CD14-positive monocyte (primary cell): ENCODE measurements around the gene MEPCE. TPM values are rescaled to one million over a fixed set of nuclear protein-coding genes. Genes with fewer than 3 reads are reported as not detected.

Experiments
- DNase-seq, 3 donors: peaks; one replicate each; pipeline ENCODE4 v3.0.0-alpha.2; 2011 to 2022
- H2AFZ ChIP-seq: 2 replicates; pipeline ENCODE4 v1.6.0; 2012; ENCODE audit warnings: mild to moderate bottlenecking, low read depth, low read length, inconsistent platforms; ENCODE audit not compliant: insufficient read depth, poor library complexity, severe bottlenecking
- H3K27ac ChIP-seq, 2 donors: 1 replicate in 1 of 2; 2 replicates in 1 of 2; pipeline ENCODE4 v1.5.1; 2012 to 2013; ENCODE audit warnings: low read length in 2 of 2, control low read depth in 1 of 2, inconsistent platforms in 1 of 2, low read depth in 1 of 2, mild to moderate bottlenecking in 1 of 2
- H3K27me3 ChIP-seq, 2 donors: one replicate each; pipeline versions ENCODE4 v1.6.0 to v1.6.1; 2011 to 2013; ENCODE audit warnings: low read length in 2 of 2; ENCODE audit not compliant: control insufficient read depth in 2 of 2, insufficient read depth in 2 of 2
- H3K36me3 ChIP-seq, 2 donors: replicated peaks in 1 of 2; 1 replicate in 1 of 2; 2 replicates in 1 of 2; pipeline versions ENCODE4 v1.5.1 to v1.6.1; 2012 to 2013; ENCODE audit warnings: low read length in 2 of 2, control low read depth in 1 of 2, inconsistent platforms in 1 of 2, mild to moderate bottlenecking in 1 of 2; ENCODE audit not compliant: insufficient read depth in 2 of 2, control insufficient read depth in 1 of 2
- H3K4me1 ChIP-seq, 2 donors: 1 replicate in 1 of 2; 2 replicates in 1 of 2; pipeline versions ENCODE4 v1.5.1 to v1.6.1; 2012 to 2013; ENCODE audit warnings: low read length in 2 of 2, control low read depth in 1 of 2, inconsistent platforms in 1 of 2, mild to moderate bottlenecking in 1 of 2, moderate library complexity in 1 of 2; ENCODE audit not compliant: insufficient read depth in 2 of 2, control insufficient read depth in 1 of 2
- H3K4me2 ChIP-seq: replicated peaks from 2 replicates; pipeline ENCODE3; 2012; ENCODE audit warnings: low read length, moderate library complexity, mild to moderate bottlenecking; ENCODE audit not compliant: poor library complexity, severe bottlenecking; ENCODE audit errors: extremely low read depth
- H3K4me3 ChIP-seq, 3 experiments: fragments of 200-600 bp in 1 of 3; sonication (generic) in 1 of 3; replicated peaks in 1 of 3; 1 replicate in 2 of 3; 2 replicates in 1 of 3; pipeline ENCODE4 v1.5.1; 2011 to 2013; ENCODE audit warnings: low read length in 3 of 3, mild to moderate bottlenecking in 3 of 3, control low read depth in 2 of 3, low read depth in 2 of 3, inconsistent platforms in 1 of 3, moderate library complexity in 1 of 3
- H3K79me2 ChIP-seq: 2 replicates; pipeline ENCODE4 v1.6.0; 2012; ENCODE audit warnings: mild to moderate bottlenecking, control low read depth, inconsistent platforms, low read length, moderate library complexity; ENCODE audit not compliant: insufficient read depth
- H3K9ac ChIP-seq: 2 replicates; pipeline ENCODE4 v1.6.0; 2017; ENCODE audit warnings: low read length, mild to moderate bottlenecking; ENCODE audit not compliant: insufficient read depth, poor library complexity, severe bottlenecking
- H3K9me3 ChIP-seq, 2 donors: replicated peaks in 1 of 2; 1 replicate in 1 of 2; 2 replicates in 1 of 2; pipeline versions ENCODE4 v1.5.1 to v1.6.1; 2012 to 2013; ENCODE audit warnings: low read length in 2 of 2, control low read depth in 1 of 2; ENCODE audit not compliant: control insufficient read depth in 1 of 2, insufficient read depth in 1 of 2
- H4K20me1 ChIP-seq: 2 replicates; pipeline ENCODE4 v1.6.0; 2012; ENCODE audit warnings: mild to moderate bottlenecking, low read length, control low read depth, moderate library complexity; ENCODE audit not compliant: insufficient read depth
- H3K27ac Mint-ChIP-seq, 7 donors: one replicate each; pipeline ENCODE4 v1.8.0; 2020; ENCODE audit warnings: mild to moderate bottlenecking in 7 of 7, mixed read lengths in 7 of 7, moderate library complexity in 6 of 7, inconsistent platforms in 2 of 7
- H3K27me3 Mint-ChIP-seq, 3 donors: one replicate each; pipeline ENCODE4 v1.8.0; 2021 to 2022; ENCODE audit warnings: low read depth in 3 of 3, mild to moderate bottlenecking in 3 of 3, mixed read lengths in 3 of 3, moderate library complexity in 3 of 3, inconsistent platforms in 1 of 3
- H3K36me3 Mint-ChIP-seq, 2 donors: one replicate each; pipeline ENCODE4 v1.8.0; 2020; ENCODE audit warnings: mixed read lengths in 2 of 2, inconsistent platforms in 1 of 2, mild to moderate bottlenecking in 1 of 2
- H3K4me1 Mint-ChIP-seq: one replicate; pipeline ENCODE4 v1.8.0; 2020; ENCODE audit warnings: mild to moderate bottlenecking, mixed read lengths
- H3K4me3 Mint-ChIP-seq, 2 donors: one replicate each; pipeline ENCODE4 v1.8.0; 2020; ENCODE audit warnings: mild to moderate bottlenecking in 2 of 2, mixed read lengths in 2 of 2, moderate library complexity in 1 of 2
- H3K9me3 Mint-ChIP-seq, 7 donors: one replicate each; pipeline ENCODE4 v1.8.0; 2020 to 2022; ENCODE audit warnings: mixed read lengths in 7 of 7, mild to moderate bottlenecking in 6 of 7, moderate library complexity in 6 of 7, inconsistent platforms in 2 of 7
- CTCF ChIP-seq: fragments of 200-600 bp; IDR thresholded peaks from one replicate; pipeline ENCODE4 v1.8.0; 2022; ENCODE audit warnings: antibody characterized with exemption, mild to moderate bottlenecking
- WGBS: methylation state at CpG from one replicate; pipeline ENCODE4 v1.1.5; 2013; ENCODE audit warnings: missing lambda C conversion rate; ENCODE audit not compliant: insufficient coverage; 5-methylcytosine and 5-hydroxymethylcytosine counted together
- intact Hi-C, 2 donors: fragments of 100-400 bp; cut with micrococcal nuclease; formaldehyde crosslinking; loops; one replicate each; pipeline versions ENCODE4 v1.15.0 to v1.15.1; 2023
- polyA plus RNA-seq, 3 donors: library from polyadenylated mRNA; depleted of rRNA in 1 of 3; unstranded in 2 of 3; stranded (reverse) in 1 of 3; fragments of 300-500 nt in 2 of 3; fragments of >200 nt in 1 of 3; fragmentation: Illumina TruSeq in 2 of 3; gene quantifications; 1 replicate in 2 of 3; 2 replicates in 1 of 3; pipeline ENCODE4 v1.2.3, GENCODE V29; 2012 to 2021

Gene MEPCE
- polyA plus RNA-seq, 3 donors = 2.9 to 43.2 (median 3.3) TPM

- no peak for TF ChIP-seq CTCF
- no CpG with 5 or more reads among the region's 6 CpGs for WGBS
- no peaks in the 10 kb centered on the region for H4K20me1 ChIP-seq
- H3K79me2 ChIP-seq = no peaks in the 10 kb centered on the region
- no peaks in the 10 kb centered on the region for H3K27me3 ChIP-seq
- Mint-ChIP-seq H3K36me3 (peaks cover 29 to 45% of the 10 kb centered on the region in 2 donors), H3K4me1 (peaks cover 8% of the 10 kb centered on the region), H3K9me3 (no peaks in the 10 kb centered on the region), H3K4me3 (no peak overlapping the region), H3K27ac (no peak overlapping the region), H3K27me3 (peaks cover 1 to 8% (median 6%) of the 10 kb centered on the region in 3 donors)
- no peaks in the 10 kb centered on the region for H3K4me1 ChIP-seq
- H3K4me2 ChIP-seq = no peak overlapping the region
- no peak overlapping the region for H3K27ac ChIP-seq
- H3K9ac ChIP-seq = no peak overlapping the region
- intact Hi-C loops = no loop called here
- H3K4me3 ChIP-seq = no peak overlapping the region
- H2AFZ ChIP-seq = no peak overlapping the region
- peaks cover 7 to 35% of the 10 kb centered on the region in 2 donors for H3K36me3 ChIP-seq
- no peaks in the 10 kb centered on the region for H3K9me3 ChIP-seq
- no peak for DNase-seq
These were observed 27.4 kb downstream of the MEPCE start for GRCh38 chr7:100457033-100457432.

GRCh38 chr7:100464210-100464660, 34.6 kb downstream of the MEPCE start, which contains the start of gene SPACDR:
Gene SPACDR, minus strand, starts transcription at chr7:100464260. Its CDS starts 235 bp downstream, at chr7:100464025.
- Histone ChIP-seq H3K4me3 (no peak within 1 kb of the TSS), H3K9me3 (no peaks in the 10 kb centered on the region), H3K79me2 (no peaks in the 10 kb centered on the region), H4K20me1 (peaks cover 49% of the 10 kb centered on the region), H2AFZ (no peak within 1 kb of the TSS), H3K27ac (no peak within 1 kb of the TSS), H3K4me1 (peaks cover 0 to 1% of the 10 kb centered on the region in 2 donors), H3K4me2 (no peak within 1 kb of the TSS), H3K27me3 (no peaks in the 10 kb centered on the region), H3K36me3 (peaks cover 32 to 68% of the 10 kb centered on the region in 2 donors), H3K9ac (no peak within 1 kb of the TSS)
- Mint-ChIP-seq H3K4me1 (peaks cover 7% of the 10 kb centered on the region), H3K36me3 (peaks cover 47 to 77% of the 10 kb centered on the region in 2 donors), H3K27ac (peak within 1 kb of the TSS in 3 of 7 donors; percentile 6 to 63 (median 46)), H3K9me3 (no peaks in the 10 kb centered on the region), H3K27me3 (peaks cover 0 to 1% (median 0%) of the 10 kb centered on the region in 3 donors), H3K4me3 (no peak within 1 kb of the TSS)
- intact Hi-C loops = no loop called here
- no CpG with 5 or more reads among the region's 7 CpGs for WGBS
- TF ChIP-seq CTCF = no peak
- no peak for DNase-seq
